ENCODE data around the gene BSG.
"Not testable (repeated sequence)": the region's sequence is repeated elsewhere in the genome, so short reads cannot be mapped to it uniquely, and the experiment has no call there.

Gene BSG

GRCh38 chr19:582497-583197, 10.3 kb downstream of the BSG start:
- Histone ChIP-seq H3K27ac (no peak overlapping the region), H3K9me3 (ENCODE audit: severe bottlenecking) (no peaks in the 10 kb centered on the region), H3K27me3 (ENCODE audit: insufficient read depth, low read depth, severe bottlenecking) (no peaks in the 10 kb centered on the region), H3K4me3 (ENCODE audit: low read depth, low read length) (no peak overlapping the region), H3K36me3 (peaks cover 52% of the 10 kb centered on the region)
- no peak for DNase-seq
- no peak for TF ChIP-seq CTCF (IDR thresholded peaks at IDR 0.05; ENCODE audit: low read depth, low read length)

- Histone ChIP-seq H3K4me3 (ENCODE audit: low read depth, low read length) (no peak overlapping the region), H3K36me3 (peaks cover 44% of the 10 kb centered on the region), H3K27me3 (ENCODE audit: insufficient read depth, low read depth, severe bottlenecking) (peaks cover 3% of the 10 kb centered on the region), H3K27ac (peak overlapping the region; percentile 54), H3K9me3 (ENCODE audit: severe bottlenecking) (no peaks in the 10 kb centered on the region)
- TF ChIP-seq CTCF (IDR thresholded peaks at IDR 0.05; ENCODE audit: low read depth, low read length), result no peak
- no peak for DNase-seq
Measured at GRCh38 chr19:583198-583967, 11.0 kb downstream of the BSG start.

GRCh38 chr19:583968-584239, 11.5 kb downstream of the BSG start:
- H3K36me3 ChIP-seq, result peaks cover 41% of the 10 kb centered on the region
- H3K27ac ChIP-seq, result peak overlapping the region; percentile 54

GRCh38 chr19:584240-585001, 12.0 kb downstream of the BSG start:
- Histone ChIP-seq H3K27me3 (ENCODE audit: insufficient read depth, low read depth, severe bottlenecking) (peaks cover 12% of the 10 kb centered on the region), H3K4me3 (ENCODE audit: low read depth, low read length) (no peak overlapping the region), H3K27ac (peak overlapping the region; percentile 54), H3K9me3 (ENCODE audit: severe bottlenecking) (no peaks in the 10 kb centered on the region), H3K36me3 (peaks cover 35% of the 10 kb centered on the region)
- DNase-seq, result peak; percentile 85
- peak; percentile 100 for TF ChIP-seq CTCF (IDR thresholded peaks at IDR 0.05; ENCODE audit: low read depth, low read length)

More at GRCh38 chr19:583968-584239, 11.5 kb downstream of the BSG start:
- H3K27me3 ChIP-seq (ENCODE audit: insufficient read depth, low read depth, severe bottlenecking), result peaks cover 8% of the 10 kb centered on the region
- no peak for DNase-seq
- H3K9me3 ChIP-seq (ENCODE audit: severe bottlenecking), result no peaks in the 10 kb centered on the region
- no peak for TF ChIP-seq CTCF (IDR thresholded peaks at IDR 0.05; ENCODE audit: low read depth, low read length)
- no peak overlapping the region for H3K4me3 ChIP-seq (ENCODE audit: low read depth, low read length)

GRCh38 chr19:585146-585545, 12.8 kb downstream of the BSG start:
- not testable (repeated sequence) for H3K4me3 ChIP-seq (ENCODE audit: low read depth, low read length); H3K27ac ChIP-seq; H3K9me3 ChIP-seq (ENCODE audit: severe bottlenecking); DNase-seq
- Histone ChIP-seq H3K27me3 (ENCODE audit: insufficient read depth, low read depth, severe bottlenecking) (peaks cover 12% of the 10 kb centered on the region), H3K36me3 (peaks cover 28% of the 10 kb centered on the region)

- Histone ChIP-seq H3K27me3 (ENCODE audit: insufficient read depth, low read depth, severe bottlenecking) (peaks cover 12% of the 10 kb centered on the region), H3K9me3 (ENCODE audit: severe bottlenecking) (no peaks in the 10 kb centered on the region), H3K27ac (no peak overlapping the region), H3K4me3 (ENCODE audit: low read depth, low read length) (no peak overlapping the region), H3K36me3 (peaks cover 24% of the 10 kb centered on the region)
- TF ChIP-seq CTCF (IDR thresholded peaks at IDR 0.05; ENCODE audit: low read depth, low read length), result no peak
- DNase-seq, result no peak
Measured at GRCh38 chr19:585551-586110, 13.2 kb downstream of the BSG start.

Data from WERI-Rb-1 (cell line).